Heart left ventricle (tissue), 16 donors: ENCODE data around the gene TRIAP1. TPM values are rescaled to one million over a fixed set of nuclear protein-coding genes. Genes with fewer than 3 reads are reported as not detected.
A peak's percentile ranks its signal among the peaks of the same experiment; 100 is the strongest.

Experiments
- ATAC-seq, 4 donors: fragments of 200-7000 bp; cut with Tn5 transposase; one replicate each; pipeline ENCODE4 v1.9.1; 2020 to 2022; ENCODE audit warnings: moderate library complexity in 4 of 4, mild to moderate bottlenecking in 3 of 4, moderate number of reproducible peaks in 1 of 4
- DNase-seq, 5 donors: peaks; one replicate each; pipeline ENCODE4 v3.0.0-alpha.2; 2020
- H3K27ac ChIP-seq, 12 donors: fragments of 200-600 bp; sonication (generic) in 4 of 12; one replicate each; pipeline versions ENCODE4 v1.5.0 to v1.8.0; 2016 to 2022; ENCODE audit warnings: mild to moderate bottlenecking in 2 of 12
- H3K27me3 ChIP-seq, 9 donors: fragments of 200-600 bp; sonication (generic) in 2 of 9; one replicate each; pipeline versions ENCODE4 v1.5.1 to v1.8.0; 2016 to 2022; ENCODE audit warnings: mild to moderate bottlenecking in 3 of 9
- H3K36me3 ChIP-seq, 9 donors: fragments of 200-600 bp; sonication (generic) in 2 of 9; one replicate each; pipeline versions ENCODE4 v1.5.0 to v1.8.0; 2018 to 2022; ENCODE audit warnings: mild to moderate bottlenecking in 2 of 9
- H3K4me1 ChIP-seq, 12 donors: fragments of 200-600 bp; sonication (generic) in 4 of 12; one replicate each; pipeline versions ENCODE4 v1.5.0 to v1.8.0; 2016 to 2022; ENCODE audit warnings: mild to moderate bottlenecking in 3 of 12
- H3K4me3 ChIP-seq, 12 donors: fragments of 200-600 bp; sonication (generic) in 4 of 12; one replicate each; pipeline versions ENCODE4 v1.5.0 to v1.8.0; 2017 to 2022; ENCODE audit warnings: mild to moderate bottlenecking in 9 of 12, moderate library complexity in 4 of 12
- H3K9me3 ChIP-seq, 12 donors: fragments of 200-600 bp; sonication (generic) in 4 of 12; one replicate each; pipeline versions ENCODE4 v1.5.0 to v1.8.0; 2016 to 2022; ENCODE audit warnings: mild to moderate bottlenecking in 1 of 12
- CTCF ChIP-seq, 12 donors: fragments of 200-600 bp; sonication (generic) in 4 of 12; IDR thresholded peaks; one replicate each; pipeline versions ENCODE4 v1.5.0 to v1.8.0; 2018 to 2022; ENCODE audit warnings: antibody characterized with exemption in 12 of 12, mild to moderate bottlenecking in 5 of 12
- POLR2A ChIP-seq, 2 donors: fragments of 450-650 bp; IDR thresholded peaks; one replicate each; pipeline ENCODE4 v1.6.1; 2017; ENCODE audit warnings: antibody characterized with exemption in 2 of 2, mild to moderate bottlenecking in 2 of 2, moderate library complexity in 2 of 2
- WGBS, 4 donors: extraction: QIAGEN DNeasy Blood & Tissue Kit in 2 of 4; methylation state at CpG; one replicate each; pipeline versions ENCODE4 v1.1.5 to v1.1.7; 2013 to 2018; 5-methylcytosine and 5-hydroxymethylcytosine counted together
- intact Hi-C, 10 donors: fragments of 100-400 bp; cut with DNase I; formaldehyde crosslinking; loops; one replicate each; pipeline versions ENCODE4 v1.11.1 to v1.14.2; 2022
- polyA plus RNA-seq, 2 donors: library from polyadenylated mRNA; stranded (reverse); fragments of 200-250 nt; gene quantifications; one replicate each; pipeline ENCODE4 v1.2.3, GENCODE V29; 2013
- total RNA-seq, 9 donors: library from RNA; depleted of rRNA in 2 of 9; stranded (reverse); fragments of >200 nt in 2 of 9; fragmentation: NEBNext Ultra II Directional in 3 of 9; extraction: Animal tissue kit (Norgen Biotek cat#: 25700) in 3 of 9; gene quantifications; one replicate each; pipeline versions ENCODE4 v1.1.0 to v1.2.4, GENCODE V29; 2016 to 2023
- donor health status: ischemic (EF 13 %, LVEDD 7.1; RV severe dilation, severe dysfunction).
- donor health status: healthy with polysubstance abuse.
- donor health status: DM: no; HTN: yes; CAD: no.
- donor health status: DM: no; HTN: no; CAD: no.
- donor health status: ischemic (EF 25% LVEDD 6.9; RV normal size, moderate dysfunction).
- donor health status: ischemic (EF 25% LVEDD 5.7; RV mildly dilated, moderate dysfunction).
- donor health status: healthy.
- donor health status: DM: yes; HTN: yes; CAD: no.
- donor health status: ischemic (EF 35%, LVEDD 5.7; RV mildly dilated, moderate dysfunction).
- donor health status: nonischemic (EF 11% LVEDD 7.7; RV severe dilation, severe dysfunction).
- donor health status: DM: yes; HTN: yes; CAD: no.
- donor health status: PGD.
- donor health status: ischemic (EF 29% LVEDD 5.4; RV normal size, mild dysfunction).
- donor health status: nonischemic (EF 23%, LVEDD 6.1; RV moderate dilation, normal function).

Gene TRIAP1
- total and polyA plus RNA-seq, 11 donors, result 6.4 to 34.9 (median 15.1) TPM

GRCh38 chr12:120462099-120462640, 16.0 kb upstream of the TRIAP1 start:
- no peaks in the 10 kb centered on the region for H3K27me3 ChIP-seq
- DNase-seq (no peak), ATAC-seq (no peak)
- intact Hi-C loops, result loop anchor here in 1 of 10 donors (10.0 kb wide), 1 partner anchor 103 kb away; no protein-coding TSS in a partner anchor
- no peak overlapping the region for H3K27ac ChIP-seq
- H3K4me1 ChIP-seq, result peaks cover 0 to 21% (median 13%) of the 10 kb centered on the region in 12 donors
- no peak overlapping the region for H3K4me3 ChIP-seq
- WGBS, 4 donors, result 78 to 88% (median 84%) methylated on average over 3 of the region's 3 CpGs
- TF ChIP-seq POLR2A (IDR thresholded peaks at IDR 0.05) (no peak), CTCF (IDR thresholded peaks at IDR 0.05) (no peak)
- H3K36me3 ChIP-seq, result peaks cover 0 to 100% (median 95%) of the 10 kb centered on the region in 9 donors
- no peaks in the 10 kb centered on the region for H3K9me3 ChIP-seq

- Histone ChIP-seq H3K4me1 (peaks cover 0 to under 1% (median 0%) of the 10 kb centered on the region in 12 donors), H3K27ac (no peak overlapping the region), H3K36me3 (peaks cover 0 to 98% (median 94%) of the 10 kb centered on the region in 9 donors), H3K9me3 (no peaks in the 10 kb centered on the region), H3K27me3 (no peaks in the 10 kb centered on the region), H3K4me3 (no peak overlapping the region)
- intact Hi-C loops, result loop anchor here in 1 of 10 donors (10.0 kb wide), 1 partner anchor 105 kb away; no protein-coding TSS in a partner anchor
- DNase-seq (no peak), ATAC-seq (no peak)
- WGBS, 4 donors, result 80 to 95% (median 93%) methylated on average over 3 of the region's 3 CpGs
- TF ChIP-seq POLR2A (IDR thresholded peaks at IDR 0.05) (no peak), CTCF (IDR thresholded peaks at IDR 0.05) (no peak)
Observed at GRCh38 chr12:120460157-120460556, 14.0 kb upstream of the TRIAP1 start.

GRCh38 chr12:120457133-120457532, 10.9 kb upstream of the TRIAP1 start:
- intact Hi-C loops, result no loop called here
- Histone ChIP-seq H3K9me3 (no peaks in the 10 kb centered on the region), H3K4me3 (no peak overlapping the region), H3K4me1 (no peaks in the 10 kb centered on the region), H3K27ac (no peak overlapping the region), H3K27me3 (no peaks in the 10 kb centered on the region), H3K36me3 (peaks cover 0 to 96% (median 85%) of the 10 kb centered on the region in 9 donors)
- 78 to 83% (median 81%) methylated on average over 6 of the region's 6 CpGs for WGBS, 4 donors
- ATAC-seq (peak in 1 of 4 donors; percentile 20), DNase-seq (no peak)
- TF ChIP-seq CTCF (IDR thresholded peaks at IDR 0.05) (peak in 3 of 12 donors; percentile 16 to 27 (median 26)), POLR2A (IDR thresholded peaks at IDR 0.05) (no peak)

- no peaks in the 10 kb centered on the region for H3K27me3 ChIP-seq
- DNase-seq (no peak), ATAC-seq (no peak)
- intact Hi-C loops, result no loop called here
- no peak overlapping the region for H3K27ac ChIP-seq
- 89 to 99% (median 93%) methylated on average over 7 of the region's 7 CpGs for WGBS, 4 donors
- TF ChIP-seq POLR2A (IDR thresholded peaks at IDR 0.05) (no peak), CTCF (IDR thresholded peaks at IDR 0.05) (no peak)
- no peak overlapping the region for H3K4me3 ChIP-seq
- peaks cover 0 to 93% (median 78%) of the 10 kb centered on the region in 9 donors for H3K36me3 ChIP-seq
- H3K9me3 ChIP-seq, result no peaks in the 10 kb centered on the region
- no peaks in the 10 kb centered on the region for H3K4me1 ChIP-seq
Observed at GRCh38 chr12:120455302-120455701, 9.1 kb upstream of the TRIAP1 start.
